Measurements from ENCODE around the gene GLT8D2. TPM values are rescaled to one million over a fixed set of nuclear protein-coding genes. Genes with fewer than 3 reads are reported as not detected.

Gene GLT8D2
- total RNA-seq, 1 experiment from 2014 or later = 1.6 TPM

- no TSS peak for BruUV-seq (replicated peaks)
- no peaks in the 10 kb centered on the region for H3K27me3 ChIP-seq (ENCODE audit: low read length)
- H3K27ac ChIP-seq (ENCODE audit: low read length) = no peak overlapping the region
- POLR2A ChIA-PET (ENCODE audit: unreplicated experiment) = no interaction called here
- H4K20me1 ChIP-seq (ENCODE audit: low read length) = 0 out of 2 replicates have a peak, but pooled peaks cover 6% of the 10 kb centered on the region
- H3K79me2 ChIP-seq (ENCODE audit: low read length) = peaks cover 69% of the 10 kb centered on the region
- ATAC-seq (no peak), DNase-seq (no peak)
- H3F3A ChIP-seq (ENCODE audit: low read length, unreplicated experiment) = no peaks in the 10 kb centered on the region
- TF ChIP-seq CTCF (conservative IDR thresholded peaks at IDR 0.05; ENCODE audit: low read depth, low read length) = no peak
- no peaks in the 10 kb centered on the region for H3K9me3 ChIP-seq (ENCODE audit: low read length)
- H3K4me1 ChIP-seq (ENCODE audit: insufficient read depth, low read length) = no peaks in the 10 kb centered on the region
- H3K9ac ChIP-seq (ENCODE audit: low read length) = no peak overlapping the region
- intact Hi-C loops (cut with micrococcal nuclease) = no loop called here
- H3K36me3 ChIP-seq (ENCODE audit: low read depth, low read length) = peaks cover 36% of the 10 kb centered on the region
- H2AFZ ChIP-seq (ENCODE audit: low read length) = no peak overlapping the region
- CTCF ChIA-PET = no interaction called here
- H3K4me2 ChIP-seq (ENCODE audit: low read length) = no peak overlapping the region
- H3K4me3 ChIP-seq (ENCODE audit: low read length) = no peak overlapping the region
- no peaks in the 10 kb centered on the region for H3K9me2 ChIP-seq (replicated peaks; ENCODE audit: low read length)
Measured at GRCh38 chr12:103975368-103975767, 74.6 kb downstream of the GLT8D2 start.

- H4K20me1 ChIP-seq (ENCODE audit: low read length) = peaks cover 19% of the 10 kb centered on the region; the same call in 1 of the 2 replicates
- POLR2A ChIA-PET (ENCODE audit: unreplicated experiment) = no interaction called here
Measured at GRCh38 chr12:103973909-103974308, 76.1 kb downstream of the GLT8D2 start.

GRCh38 chr12:103969391-103969790 is 80.6 kb downstream of the GLT8D2 start:
- intact Hi-C loops (cut with micrococcal nuclease) = loop anchor here (2.0 to 10.0 kb wide), 3 partner anchors 37 to 1135 kb away; partner anchors contain the start of gene WASHC4

More at GRCh38 chr12:103973909-103974308, 76.1 kb downstream of the GLT8D2 start:
- Histone ChIP-seq H3K4me1 (ENCODE audit: insufficient read depth, low read length) (peaks cover 10% of the 10 kb centered on the region), H3K27ac (ENCODE audit: low read length) (no peak overlapping the region), H3F3A (ENCODE audit: low read length, unreplicated experiment) (no peaks in the 10 kb centered on the region), H3K9ac (ENCODE audit: low read length) (no peak overlapping the region), H3K9me3 (ENCODE audit: low read length) (no peaks in the 10 kb centered on the region), H3K9me2 (replicated peaks; ENCODE audit: low read length) (no peaks in the 10 kb centered on the region), H2AFZ (ENCODE audit: low read length) (no peak overlapping the region), H3K4me3 (ENCODE audit: low read length) (no peak overlapping the region), H3K36me3 (ENCODE audit: low read depth, low read length) (peaks cover 26% of the 10 kb centered on the region), H3K27me3 (ENCODE audit: low read length) (no peaks in the 10 kb centered on the region), H3K79me2 (ENCODE audit: low read length) (peaks cover 83% of the 10 kb centered on the region), H3K4me2 (ENCODE audit: low read length) (no peak overlapping the region)
- intact Hi-C loops (cut with micrococcal nuclease) = no loop called here
- CTCF ChIA-PET = no interaction called here
- TF ChIP-seq CTCF (conservative IDR thresholded peaks at IDR 0.05; ENCODE audit: low read depth, low read length) (no peak), EZH2phosphoT487 (IDR thresholded peaks at IDR 0.05; ENCODE audit: borderline replicate concordance, low read length) (no peak)
- ATAC-seq (no peak), DNase-seq (no peak)
- BruUV-seq (replicated peaks) = no TSS peak

More at GRCh38 chr12:103969391-103969790, 80.6 kb downstream of the GLT8D2 start:
- Histone ChIP-seq H3K9me3 (ENCODE audit: low read length) (no peaks in the 10 kb centered on the region), H3K4me1 (ENCODE audit: insufficient read depth, low read length) (peaks cover 35% of the 10 kb centered on the region), H3K4me3 (ENCODE audit: low read length) (0 out of 2 replicates have a peak overlapping the region, but pooled peaks have one; percentile 5), H3K9me2 (replicated peaks; ENCODE audit: low read length) (no peaks in the 10 kb centered on the region), H3K9ac (ENCODE audit: low read length) (no peak overlapping the region), H4K20me1 (ENCODE audit: low read length) (peaks cover 35% of the 10 kb centered on the region; the same call in 1 of the 2 replicates), H2AFZ (ENCODE audit: low read length) (no peak overlapping the region), H3K36me3 (ENCODE audit: low read depth, low read length) (peaks cover 11% of the 10 kb centered on the region), H3K4me2 (ENCODE audit: low read length) (peak overlapping the region; percentile 15), H3F3A (ENCODE audit: low read length, unreplicated experiment) (no peaks in the 10 kb centered on the region), H3K79me2 (ENCODE audit: low read length) (peaks cover 99% of the 10 kb centered on the region), H3K27me3 (ENCODE audit: low read length) (no peaks in the 10 kb centered on the region), H3K27ac (ENCODE audit: low read length) (no peak overlapping the region)
- ATAC-seq = no peak
- DNase-seq = peak; percentile 58
- CTCF ChIA-PET = interaction anchor here (0.9 kb wide), 1 partner anchor 85 kb away, joined by 3 read pairs; no protein-coding TSS in a partner anchor
- POLR2A ChIA-PET (ENCODE audit: unreplicated experiment) = no interaction called here
- TF ChIP-seq EZH2phosphoT487 (IDR thresholded peaks at IDR 0.05; ENCODE audit: borderline replicate concordance, low read length) (no peak), CTCF (conservative IDR thresholded peaks at IDR 0.05; ENCODE audit: low read depth, low read length) (no peak), EZH2 (IDR thresholded peaks at IDR 0.05; ENCODE audit: low read length, unreplicated experiment) (no peak)
- BruUV-seq (replicated peaks) = no TSS peak

Measured in PC-3 (cell line).